HEK293T (cell line): ENCODE measurements around the gene CSGALNACT2.
"Not testable (repeated sequence)": the region's sequence is repeated elsewhere in the genome, so short reads cannot be mapped to it uniquely, and the experiment has no call there.

Experiments
- CTCF ChIA-PET: fragments of 350-600 bp; formaldehyde crosslinking; extraction: SDS; loops from one replicate; lab custom pipeline; 2021; ENCODE audit warnings: antibody characterized with exemption, inconsistent platforms; lab: Yijun Ruan, JAX
- POLR2A ChIA-PET: fragments of 350-600 bp; formaldehyde crosslinking; extraction: SDS; loops from one replicate; lab custom pipeline; 2020; ENCODE audit warnings: antibody characterized with exemption, inconsistent platforms; lab: Yijun Ruan, JAX
- DNase-seq: peaks from one replicate; pipeline ENCODE4 v3.0.0; 2012; ENCODE audit warnings: mixed read lengths; ENCODE audit errors: extremely low spot score
- ARNT ChIP-seq: fragments of 450-650 bp; IDR thresholded peaks from 2 replicates; pipeline ENCODE4 v1.6.1; 2017; ENCODE audit warnings: mild to moderate bottlenecking
- BHLHE40 ChIP-seq: fragments of 450-650 bp; IDR thresholded peaks from 2 replicates; pipeline ENCODE4 v1.6.1; 2016; ENCODE audit warnings: mild to moderate bottlenecking, moderate library complexity, borderline replicate concordance
- CTBP1 ChIP-seq: fragments of 450-650 bp; IDR thresholded peaks from 2 replicates; pipeline ENCODE4 v1.6.1; 2016; ENCODE audit warnings: borderline replicate concordance
- ELF4 ChIP-seq: fragments of 450-650 bp; IDR thresholded peaks from 2 replicates; pipeline ENCODE4 v1.6.1; 2017; ENCODE audit warnings: antibody characterized with exemption
- FOXA1 ChIP-seq: fragments of 450-650 bp; IDR thresholded peaks from 2 replicates; pipeline ENCODE4 v1.6.1; 2016; ENCODE audit warnings: mild to moderate bottlenecking
- FOXK2 ChIP-seq: fragments of 450-650 bp; IDR thresholded peaks from 2 replicates; pipeline ENCODE4 v1.6.1; 2016; ENCODE audit warnings: mild to moderate bottlenecking
- FOXM1 ChIP-seq: fragments of 450-650 bp; IDR thresholded peaks from 2 replicates; pipeline ENCODE4 v1.6.1; 2017; ENCODE audit warnings: mild to moderate bottlenecking, borderline replicate concordance
- HDGF ChIP-seq: fragments of 450-650 bp; IDR thresholded peaks from 2 replicates; pipeline ENCODE4 v1.6.1; 2017; ENCODE audit warnings: antibody characterized with exemption, borderline replicate concordance
- L3MBTL2 ChIP-seq: fragments of 450-650 bp; conservative IDR thresholded peaks from 2 replicates; pipeline ENCODE4 v1.6.1; 2016; ENCODE audit warnings: mild to moderate bottlenecking
- LEF1 ChIP-seq: fragments of 450-650 bp; IDR thresholded peaks from 2 replicates; pipeline ENCODE4 v1.6.1; 2017; ENCODE audit warnings: mild to moderate bottlenecking, borderline replicate concordance
- NFRKB ChIP-seq: fragments of 450-650 bp; IDR thresholded peaks from 2 replicates; pipeline ENCODE4 v1.6.1; 2016; ENCODE audit warnings: mild to moderate bottlenecking, moderate library complexity
- SP1 ChIP-seq: fragments of 450-650 bp; IDR thresholded peaks from 2 replicates; pipeline ENCODE4 v1.6.1; 2017
- SUZ12 ChIP-seq: fragments of 450-650 bp; IDR thresholded peaks from 2 replicates; pipeline ENCODE4 v1.6.1; 2016; ENCODE audit warnings: mild to moderate bottlenecking
- TARDBP ChIP-seq: fragments of 450-650 bp; IDR thresholded peaks from 2 replicates; pipeline ENCODE4 v1.6.1; 2016
- ZNF384 ChIP-seq: fragments of 450-650 bp; IDR thresholded peaks from 2 replicates; pipeline ENCODE4 v1.6.1; 2016
- TF ChIP-seq, protein P1 (sequence below): fragments of 450-650 bp; IDR thresholded peaks from 2 replicates; pipeline ENCODE4 v1.6.1; 2016

CSGALNACT2 gene

DNA sequence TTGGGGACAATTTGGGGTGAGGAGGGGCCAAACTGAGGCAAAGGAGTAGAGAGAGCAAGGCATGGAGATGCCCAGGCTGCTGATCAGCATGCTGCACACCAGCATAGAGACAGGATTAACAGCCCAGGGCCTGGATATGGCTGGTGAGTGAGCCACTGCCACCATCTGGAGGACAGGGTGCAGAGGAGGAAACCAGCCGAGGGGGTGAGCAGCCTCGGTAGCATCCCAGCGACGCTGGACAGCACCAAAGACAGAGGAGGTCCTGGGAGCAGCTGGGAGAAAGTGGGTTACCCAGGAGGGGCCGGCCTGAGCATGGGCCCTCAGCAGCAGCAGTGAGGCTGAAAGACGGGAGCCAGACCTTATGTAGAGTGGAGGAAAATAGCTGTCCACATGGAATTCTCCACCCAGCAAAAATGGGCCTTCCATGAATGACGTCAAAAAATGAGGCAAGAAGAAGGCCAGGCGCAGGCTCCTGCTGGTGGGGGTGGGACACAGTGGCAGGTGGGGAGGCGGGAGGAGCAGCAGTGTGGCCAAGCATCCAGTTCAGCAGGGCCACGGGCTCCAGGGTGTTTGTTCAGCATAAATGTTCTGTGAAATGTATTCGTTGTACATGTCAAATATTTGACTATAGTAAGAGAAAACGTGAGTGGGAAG is 44.7 kb upstream of the CSGALNACT2 start:
- ChIA-PET POLR2A (no interaction called here), CTCF (no interaction called here)
- DNase-seq = peak; percentile 16
- no peak for TF ChIP-seq ARNT
- TF ChIP-seq CTBP1 = no peak
- TF ChIP-seq FOXA1 = no peak

DNA sequence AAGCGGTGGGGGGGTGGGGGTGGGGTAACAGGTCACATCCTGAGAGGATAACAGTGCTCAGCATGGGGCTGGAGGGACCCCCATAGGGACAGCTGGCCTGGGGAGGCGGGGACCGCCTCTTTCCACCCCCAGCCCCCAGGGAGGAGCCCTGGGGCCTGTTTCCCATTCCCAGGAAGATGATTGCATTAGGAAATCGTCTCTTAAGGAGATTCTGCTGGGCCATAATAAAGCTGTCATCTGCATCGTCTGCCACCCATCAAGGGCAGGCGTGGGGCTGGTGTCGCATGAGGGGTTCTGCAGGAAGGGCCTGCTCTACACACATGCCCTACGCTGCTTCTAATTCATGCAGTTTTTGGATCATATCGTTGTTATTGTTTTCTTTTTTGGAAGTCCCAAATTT is 44.2 kb upstream of the CSGALNACT2 start:
- no peak for DNase-seq
- POLR2A ChIA-PET = no interaction called here
- CTCF ChIA-PET = no interaction called here
- TF ChIP-seq HDGF (no peak), LEF1 (no peak), BHLHE40 (no peak), CTBP1 (no peak)

DNA sequence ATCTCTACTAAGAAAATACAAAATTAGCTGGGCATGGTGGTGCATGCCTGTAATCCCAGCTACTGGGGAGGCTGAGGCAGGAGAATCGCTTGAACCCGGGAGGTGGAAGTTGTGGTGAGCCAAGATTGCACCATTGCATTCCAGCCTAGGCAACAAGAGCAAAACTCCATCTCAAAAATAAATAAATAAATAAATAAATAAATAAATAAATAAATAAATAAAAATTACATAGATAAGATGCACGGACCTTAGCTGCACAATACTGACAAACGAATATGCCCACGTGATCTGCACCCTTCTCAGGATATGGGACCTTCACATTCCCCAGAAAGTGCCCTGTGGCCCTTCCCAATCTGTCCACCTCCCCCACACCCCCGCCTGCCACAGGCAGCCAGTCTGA is 38.9 kb upstream of the CSGALNACT2 start:
- POLR2A ChIA-PET, DNase-seq, CTCF ChIA-PET: not testable (repeated sequence)

DNA sequence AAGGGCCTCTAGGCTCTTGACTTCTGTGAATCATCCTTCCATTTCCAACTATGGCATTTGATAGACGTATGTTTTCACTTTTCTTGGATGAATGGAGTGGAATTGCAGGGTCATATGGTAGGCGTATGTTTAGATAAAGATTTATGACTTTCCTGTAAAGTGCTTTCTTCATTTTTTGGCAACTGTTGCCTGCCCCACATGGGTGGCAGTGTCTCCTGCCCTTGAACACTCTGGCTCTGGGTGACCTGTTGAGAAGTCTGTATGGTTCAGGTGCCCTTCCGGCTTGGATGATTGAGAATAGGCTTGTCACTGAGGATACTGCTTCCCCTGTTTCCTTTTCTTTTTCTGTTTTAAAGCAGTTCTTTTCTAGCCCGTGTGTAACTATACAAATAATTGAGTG is 38.3 kb upstream of the CSGALNACT2 start:
- TF ChIP-seq TARDBP = no peak
- TF ChIP-seq SUZ12 = no peak
- no peak for TF ChIP-seq ARNT
- TF ChIP-seq FOXM1 = no peak
- no peak for DNase-seq
- POLR2A ChIA-PET = no interaction called here
- CTCF ChIA-PET = no interaction called here

DNA sequence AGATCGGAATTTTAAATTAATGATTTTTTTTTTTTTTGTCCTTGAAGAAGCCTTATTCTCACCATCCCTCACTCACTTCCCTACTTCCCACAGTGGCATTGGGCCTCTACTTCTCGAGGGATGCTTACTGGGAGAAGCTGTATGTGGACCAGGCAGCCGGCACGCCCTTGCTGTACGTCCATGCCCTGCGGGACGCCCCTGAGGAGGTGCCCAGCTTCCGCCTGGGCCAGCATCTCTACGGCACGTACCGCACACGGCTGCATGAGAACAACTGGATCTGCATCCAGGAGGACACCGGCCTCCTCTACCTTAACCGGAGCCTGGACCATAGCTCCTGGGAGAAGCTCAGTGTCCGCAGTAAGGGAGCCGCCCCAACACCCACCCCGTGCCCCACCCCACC is 37.9 kb upstream of the CSGALNACT2 start:
- ChIA-PET POLR2A (no interaction called here), CTCF (no interaction called here)
- no peak for TF ChIP-seq CTBP1
- TF ChIP-seq, protein P1, sequence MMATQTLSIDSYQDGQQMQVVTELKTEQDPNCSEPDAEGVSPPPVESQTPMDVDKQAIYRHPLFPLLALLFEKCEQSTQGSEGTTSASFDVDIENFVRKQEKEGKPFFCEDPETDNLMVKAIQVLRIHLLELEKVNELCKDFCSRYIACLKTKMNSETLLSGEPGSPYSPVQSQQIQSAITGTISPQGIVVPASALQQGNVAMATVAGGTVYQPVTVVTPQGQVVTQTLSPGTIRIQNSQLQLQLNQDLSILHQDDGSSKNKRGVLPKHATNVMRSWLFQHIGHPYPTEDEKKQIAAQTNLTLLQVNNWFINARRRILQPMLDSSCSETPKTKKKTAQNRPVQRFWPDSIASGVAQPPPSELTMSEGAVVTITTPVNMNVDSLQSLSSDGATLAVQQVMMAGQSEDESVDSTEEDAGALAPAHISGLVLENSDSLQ = no peak
- TF ChIP-seq ELF4 = no peak
- no peak for TF ChIP-seq SP1
- TF ChIP-seq FOXA1 = no peak
- TF ChIP-seq LEF1 = no peak
- DNase-seq = no peak

DNA sequence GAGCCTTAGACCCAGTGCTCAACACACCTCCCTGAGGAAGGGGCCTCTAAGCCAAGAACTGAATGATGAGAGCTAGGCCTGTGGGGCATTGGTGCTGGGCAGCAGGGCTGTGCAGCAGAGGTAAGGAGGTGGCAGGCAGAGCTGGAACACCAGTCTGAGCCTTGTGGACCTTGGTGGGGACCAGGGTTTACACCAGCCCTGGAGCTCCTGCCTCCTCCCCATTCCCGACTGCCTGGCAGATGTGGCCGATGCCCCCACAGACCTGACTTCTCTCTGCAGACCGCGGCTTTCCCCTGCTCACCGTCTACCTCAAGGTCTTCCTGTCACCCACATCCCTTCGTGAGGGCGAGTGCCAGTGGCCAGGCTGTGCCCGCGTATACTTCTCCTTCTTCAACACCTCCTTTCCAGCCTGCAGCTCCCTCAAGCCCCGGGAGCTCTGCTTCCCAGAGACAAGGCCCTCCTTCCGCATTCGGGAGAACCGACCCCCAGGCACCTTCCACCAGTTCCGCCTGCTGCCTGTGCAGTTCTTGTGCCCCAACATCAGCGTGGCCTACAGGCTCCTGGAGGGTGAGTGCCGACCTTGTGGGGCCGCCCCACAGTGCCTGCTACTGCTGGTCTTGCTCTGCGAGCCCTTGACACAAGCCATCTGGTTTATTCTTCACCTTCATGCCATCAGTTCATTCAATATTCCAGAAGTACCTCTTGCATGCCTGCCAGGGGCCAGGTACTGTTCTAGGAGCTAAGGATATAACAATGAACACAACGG is 36.0 kb upstream of the CSGALNACT2 start:
- DNase-seq = no peak
- POLR2A ChIA-PET = no interaction called here
- no peak for TF ChIP-seq FOXK2
- TF ChIP-seq ELF4 = no peak
- TF ChIP-seq NFRKB = no peak
- TF ChIP-seq FOXM1 = no peak
- no peak for TF ChIP-seq SP1
- TF ChIP-seq, protein P1 = no peak
- TF ChIP-seq ARNT = no peak
- TF ChIP-seq L3MBTL2 = no peak
- no peak for TF ChIP-seq ZNF384
- no peak for TF ChIP-seq CTBP1
- TF ChIP-seq BHLHE40 = no peak
- no peak for TF ChIP-seq HDGF
- TF ChIP-seq TARDBP = no peak
- TF ChIP-seq FOXA1 = no peak
- CTCF ChIA-PET = no interaction called here

DNA sequence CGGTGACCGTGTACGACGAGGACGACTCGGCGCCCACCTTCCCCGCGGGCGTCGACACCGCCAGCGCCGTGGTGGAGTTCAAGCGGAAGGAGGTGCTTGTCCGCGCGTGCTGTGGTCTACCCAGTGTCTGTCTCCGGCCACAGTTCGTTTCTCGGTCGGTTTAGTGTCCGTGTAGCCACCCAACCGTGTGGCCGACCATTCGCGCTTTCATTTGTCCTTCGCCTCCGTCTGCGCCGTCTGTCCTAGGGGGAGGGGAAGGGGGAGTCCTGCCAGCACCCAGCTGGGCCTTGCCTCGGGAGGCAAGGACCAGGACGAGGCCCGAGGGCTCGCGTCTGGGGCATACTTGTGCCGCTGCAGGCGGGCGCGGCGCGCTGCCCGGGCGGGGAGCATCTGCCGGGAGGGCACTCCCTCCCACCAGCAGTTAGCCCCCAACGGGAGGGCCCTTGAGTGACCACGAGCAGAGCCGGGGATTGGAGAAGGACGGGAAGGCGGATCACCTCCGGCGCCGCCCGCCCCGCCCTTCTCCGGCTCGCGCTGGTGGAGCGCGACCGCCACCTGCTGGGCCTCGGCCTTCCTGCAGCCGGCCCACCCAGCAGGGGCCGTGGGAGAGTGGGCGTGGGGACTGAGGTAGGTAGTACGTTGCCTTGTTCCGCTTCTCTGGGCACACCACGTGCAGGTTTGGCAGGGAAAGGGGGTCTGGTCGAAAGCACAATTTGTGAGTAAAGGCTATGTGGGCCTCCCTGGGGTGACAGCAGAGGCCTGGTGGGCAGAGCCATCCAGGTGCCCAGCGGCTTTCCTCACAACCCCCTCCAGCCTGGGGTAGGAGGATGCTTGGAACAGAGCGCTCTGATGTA is 32.9 kb upstream of the CSGALNACT2 start:
- no peak for TF ChIP-seq FOXA1
- TF ChIP-seq SUZ12 = no peak
- peak; percentile 44; the same call in 1 of the 2 replicates for TF ChIP-seq L3MBTL2
- no peak for TF ChIP-seq CTBP1
- TF ChIP-seq TARDBP = no peak
- CTCF ChIA-PET = no interaction called here
- peak; percentile 90 for DNase-seq
- POLR2A ChIA-PET = no interaction called here
